Nephron progenitor cell (in vitro differentiated cells): ENCODE measurements around the gene PSMC3.
A peak's percentile ranks its signal among the peaks of the same experiment; 100 is the strongest.

Experiments
- DNase-seq: peaks from one replicate; pipeline ENCODE4 v3.0.0; 2021
- H3K27ac Mint-ChIP-seq: 2 replicates; pipeline ENCODE4 v1.8.0; 2021; ENCODE audit warnings: mild to moderate bottlenecking, moderate library complexity, mixed read lengths
- H3K27me3 Mint-ChIP-seq: 2 replicates; pipeline ENCODE4 v1.8.0; 2021; ENCODE audit warnings: mild to moderate bottlenecking, low read depth, mixed read lengths; ENCODE audit not compliant: poor library complexity
- H3K36me3 Mint-ChIP-seq: 2 replicates; pipeline ENCODE4 v1.8.0; 2021; ENCODE audit warnings: low read depth, mixed read lengths
- H3K4me1 Mint-ChIP-seq: 2 replicates; pipeline ENCODE4 v1.8.0; 2021; ENCODE audit warnings: mixed read lengths
- H3K4me3 Mint-ChIP-seq: 2 replicates; pipeline ENCODE4 v1.8.0; 2021; ENCODE audit warnings: mild to moderate bottlenecking, moderate library complexity, mixed read lengths
- H3K9me3 Mint-ChIP-seq: 2 replicates; pipeline ENCODE4 v1.8.0; 2021; ENCODE audit warnings: mild to moderate bottlenecking, moderate library complexity, mixed read lengths
- TF ChIP-seq, protein P1 (sequence below): fragments of 200-600 bp; sonication (generic); IDR thresholded peaks from 2 replicates; pipeline ENCODE4 v1.5.0; 2021; ENCODE audit warnings: antibody characterized with exemption

Gene PSMC3

GRCh38 chr11:47408598-47409439, 17.4 kb downstream of the PSMC3 start:
- peaks cover 26% of the 10 kb centered on the region for H3K4me1 Mint-ChIP-seq
- DNase-seq: peak; percentile 47
- TF ChIP-seq, protein P1, sequence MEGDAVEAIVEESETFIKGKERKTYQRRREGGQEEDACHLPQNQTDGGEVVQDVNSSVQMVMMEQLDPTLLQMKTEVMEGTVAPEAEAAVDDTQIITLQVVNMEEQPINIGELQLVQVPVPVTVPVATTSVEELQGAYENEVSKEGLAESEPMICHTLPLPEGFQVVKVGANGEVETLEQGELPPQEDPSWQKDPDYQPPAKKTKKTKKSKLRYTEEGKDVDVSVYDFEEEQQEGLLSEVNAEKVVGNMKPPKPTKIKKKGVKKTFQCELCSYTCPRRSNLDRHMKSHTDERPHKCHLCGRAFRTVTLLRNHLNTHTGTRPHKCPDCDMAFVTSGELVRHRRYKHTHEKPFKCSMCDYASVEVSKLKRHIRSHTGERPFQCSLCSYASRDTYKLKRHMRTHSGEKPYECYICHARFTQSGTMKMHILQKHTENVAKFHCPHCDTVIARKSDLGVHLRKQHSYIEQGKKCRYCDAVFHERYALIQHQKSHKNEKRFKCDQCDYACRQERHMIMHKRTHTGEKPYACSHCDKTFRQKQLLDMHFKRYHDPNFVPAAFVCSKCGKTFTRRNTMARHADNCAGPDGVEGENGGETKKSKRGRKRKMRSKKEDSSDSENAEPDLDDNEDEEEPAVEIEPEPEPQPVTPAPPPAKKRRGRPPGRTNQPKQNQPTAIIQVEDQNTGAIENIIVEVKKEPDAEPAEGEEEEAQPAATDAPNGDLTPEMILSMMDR: no peak
- H3K36me3 Mint-ChIP-seq: peaks cover 8% of the 10 kb centered on the region
- H3K4me3 Mint-ChIP-seq: peak overlapping the region; percentile 92
- H3K9me3 Mint-ChIP-seq: no peaks in the 10 kb centered on the region
- H3K27ac Mint-ChIP-seq: peak overlapping the region; percentile 29
- H3K27me3 Mint-ChIP-seq: no peaks in the 10 kb centered on the region

DNA sequence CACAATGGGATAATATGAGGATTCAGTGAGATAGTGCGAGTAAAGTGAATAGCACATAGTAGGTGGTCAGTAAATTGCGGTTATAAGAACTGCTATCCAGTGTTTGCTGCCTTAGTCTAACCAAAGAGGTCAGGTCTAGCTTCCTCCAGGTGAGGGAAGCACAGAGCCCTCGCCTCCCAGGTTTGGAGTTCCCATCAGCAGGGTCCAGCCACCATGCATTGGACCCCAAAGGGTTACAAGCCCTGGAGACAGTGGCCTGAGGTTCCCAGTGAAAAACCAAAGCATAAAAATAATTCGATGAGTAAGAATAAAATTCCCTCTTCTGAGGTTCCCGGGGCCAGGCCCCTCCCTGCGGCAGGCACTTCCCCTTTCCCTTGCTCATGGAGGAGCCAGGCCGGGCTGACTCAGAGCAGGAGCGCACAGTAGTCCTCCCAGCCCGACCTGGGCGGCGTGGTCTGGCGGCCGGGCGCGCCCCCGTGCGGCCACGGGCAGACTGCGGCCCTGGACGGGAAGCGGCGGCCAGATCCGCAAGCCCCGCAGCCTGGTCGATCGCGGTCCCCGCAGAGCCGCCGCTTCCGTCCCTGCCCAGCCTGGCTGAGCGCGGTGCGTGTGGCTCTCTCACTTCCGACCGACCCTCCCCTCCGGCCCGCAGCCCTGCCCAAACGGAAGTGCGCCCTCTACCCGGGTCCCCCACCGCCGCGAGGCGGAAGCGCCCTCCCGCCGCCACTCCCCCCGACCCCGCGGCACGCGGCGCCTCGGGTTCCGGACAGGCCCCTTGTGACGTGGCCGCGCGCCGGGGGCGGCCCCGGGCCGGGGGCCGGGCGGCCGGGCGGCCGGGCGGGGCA, 18.3 kb downstream of the PSMC3 start, which contains the start of gene SLC39A13:
Gene SLC39A13 (plus strand): TSS at position 845 of the 845 bp plus-strand sequence. CDS start 1,505 bp downstream, outside the sequence.
- TF ChIP-seq, protein P1: peak; percentile 86
- peak within 1 kb of the TSS; percentile 96 for H3K27ac Mint-ChIP-seq
- peaks cover under 1% of the 10 kb centered on the region for H3K27me3 Mint-ChIP-seq
- H3K4me3 Mint-ChIP-seq: peak within 1 kb of the TSS; percentile 92
- H3K36me3 Mint-ChIP-seq: no peaks in the 10 kb centered on the region
- H3K9me3 Mint-ChIP-seq: no peaks in the 10 kb centered on the region
- H3K4me1 Mint-ChIP-seq: peaks cover 31% of the 10 kb centered on the region
- peak; percentile 96 for DNase-seq

GRCh38 chr11:47406896-47407745, 19.1 kb downstream of the PSMC3 start:
- H3K27ac Mint-ChIP-seq: peak overlapping the region; percentile 96
- peaks cover 5% of the 10 kb centered on the region for H3K27me3 Mint-ChIP-seq
- H3K9me3 Mint-ChIP-seq: no peaks in the 10 kb centered on the region
- TF ChIP-seq, protein P1: no peak
- H3K4me3 Mint-ChIP-seq: peak overlapping the region; percentile 88
- H3K4me1 Mint-ChIP-seq: peaks cover 36% of the 10 kb centered on the region
- H3K36me3 Mint-ChIP-seq: no peaks in the 10 kb centered on the region
- no peak for DNase-seq

- TF ChIP-seq, protein P1: no peak
- peaks cover 57% of the 10 kb centered on the region for H3K4me1 Mint-ChIP-seq
- no peaks in the 10 kb centered on the region for H3K9me3 Mint-ChIP-seq
- no peak overlapping the region for H3K4me3 Mint-ChIP-seq
- peaks cover 5% of the 10 kb centered on the region for H3K27me3 Mint-ChIP-seq
- H3K36me3 Mint-ChIP-seq: no peaks in the 10 kb centered on the region
- H3K27ac Mint-ChIP-seq: peak overlapping the region; percentile 78
- no peak for DNase-seq
Observed at GRCh38 chr11:47403571-47403970, 22.7 kb downstream of the PSMC3 start.

- Mint-ChIP-seq H3K27ac (peak overlapping the region; percentile 78), H3K4me3 (no peak overlapping the region), H3K36me3 (no peaks in the 10 kb centered on the region), H3K9me3 (no peaks in the 10 kb centered on the region), H3K27me3 (peaks cover 5% of the 10 kb centered on the region), H3K4me1 (peaks cover 61% of the 10 kb centered on the region)
- TF ChIP-seq, protein P1: no peak
- no peak for DNase-seq
Observed at GRCh38 chr11:47403135-47403534, 23.1 kb downstream of the PSMC3 start.
